ENCODE measurements around the gene SH3GL1.
A peak's percentile ranks its signal among the peaks of the same experiment; 100 is the strongest.

Gene SH3GL1

DNA sequence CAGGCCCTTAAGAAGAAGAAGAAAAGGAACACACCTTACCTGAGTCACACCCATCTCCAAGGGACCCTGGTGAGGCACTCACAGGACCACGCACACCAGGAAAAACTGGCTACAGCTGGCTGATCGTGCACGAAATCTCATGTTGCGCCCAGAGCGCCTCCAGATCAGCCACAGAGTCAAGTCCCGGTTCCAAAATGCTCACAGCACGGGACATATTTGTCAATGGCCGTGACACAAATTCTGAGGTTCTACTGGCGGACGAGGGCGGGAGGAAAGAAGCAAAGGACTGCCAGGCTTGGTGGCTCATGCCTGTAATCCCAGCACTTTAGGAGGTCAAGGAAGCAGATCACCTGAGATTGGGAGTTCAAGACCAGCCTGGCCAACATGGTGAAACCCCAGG, 21.5 kb downstream of the SH3GL1 start:
- Histone ChIP-seq H3K36me3 (ENCODE audit: control insufficient read depth in 5 of 5, insufficient read depth in 5 of 5, low read length in 5 of 5) (peaks cover 0 to 20% (median 5%) of the 10 kb centered on the region in 5 donors), H3K4me3 (ENCODE audit: low read depth in 1 of 5, low read length in 5 of 5) (no peak overlapping the region), H3K27ac (ENCODE audit: low read depth, low read length) (no peak overlapping the region), H3K27me3 (ENCODE audit: control insufficient read depth in 5 of 5, insufficient read depth in 4 of 5, low read length in 5 of 5) (no peaks in the 10 kb centered on the region), H3K4me1 (ENCODE audit: control insufficient read depth in 5 of 5, insufficient read depth in 5 of 5, low read length in 5 of 5) (peaks cover 24 to 69% (median 64%) of the 10 kb centered on the region in 5 donors), H3K9me3 (ENCODE audit: control insufficient read depth in 5 of 5, low read length in 5 of 5) (no peaks in the 10 kb centered on the region), H3K9ac (ENCODE audit: low read length in 5 of 5) (no peak overlapping the region)

DNA sequence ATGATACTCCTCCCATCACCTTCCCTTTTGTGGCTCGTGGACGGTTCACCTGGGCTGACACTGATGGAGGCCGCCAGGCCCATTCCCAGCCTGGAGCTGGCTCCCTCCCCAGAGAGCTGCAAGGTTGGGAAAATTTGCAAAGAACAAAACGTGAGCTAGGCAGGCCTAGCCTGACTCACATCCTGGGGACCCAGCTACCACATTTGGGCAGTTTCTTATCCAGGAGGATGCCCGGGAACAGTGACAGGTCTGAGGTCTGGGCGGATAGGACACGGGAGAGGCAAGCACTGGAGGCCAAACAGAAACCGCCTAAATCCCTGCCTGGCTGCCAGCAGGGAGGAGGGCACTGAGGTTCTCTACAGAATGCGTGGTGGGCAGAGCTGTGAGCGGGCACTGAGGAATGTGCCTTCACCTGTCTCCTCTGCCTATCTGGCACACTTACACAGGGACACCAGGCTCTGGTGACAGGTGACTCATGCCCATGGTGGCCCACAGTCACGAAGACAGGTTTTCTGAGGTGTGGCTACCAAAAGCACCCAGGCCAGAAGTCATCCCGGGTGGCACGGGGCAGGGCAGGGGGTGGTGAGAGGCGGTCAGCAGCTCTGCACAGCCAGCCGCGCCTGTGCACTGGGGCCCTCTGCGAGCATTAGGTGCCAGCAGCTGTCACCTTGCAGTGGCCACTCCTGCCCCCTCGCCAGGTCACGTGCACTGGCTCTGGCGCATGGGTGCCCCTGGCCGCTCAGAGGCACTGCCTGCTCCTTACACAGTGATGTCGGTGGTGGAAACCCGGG, 23.2 kb downstream of the SH3GL1 start:
- Histone ChIP-seq H3K36me3 (ENCODE audit: control insufficient read depth in 5 of 5, insufficient read depth in 5 of 5, low read length in 5 of 5) (peaks cover 0 to 16% (median 0%) of the 10 kb centered on the region in 5 donors), H3K27me3 (ENCODE audit: control insufficient read depth in 5 of 5, insufficient read depth in 4 of 5, low read length in 5 of 5) (no peaks in the 10 kb centered on the region), H3K4me3 (ENCODE audit: low read depth in 1 of 5, low read length in 5 of 5) (no peak overlapping the region), H3K27ac (ENCODE audit: low read depth, low read length) (peak overlapping the region; percentile 23), H3K9ac (ENCODE audit: low read length in 5 of 5) (no peak overlapping the region), H3K4me1 (ENCODE audit: control insufficient read depth in 5 of 5, insufficient read depth in 5 of 5, low read length in 5 of 5) (peaks cover 32 to 83% (median 81%) of the 10 kb centered on the region in 5 donors), H3K9me3 (ENCODE audit: control insufficient read depth in 5 of 5, low read length in 5 of 5) (no peaks in the 10 kb centered on the region)

DNA sequence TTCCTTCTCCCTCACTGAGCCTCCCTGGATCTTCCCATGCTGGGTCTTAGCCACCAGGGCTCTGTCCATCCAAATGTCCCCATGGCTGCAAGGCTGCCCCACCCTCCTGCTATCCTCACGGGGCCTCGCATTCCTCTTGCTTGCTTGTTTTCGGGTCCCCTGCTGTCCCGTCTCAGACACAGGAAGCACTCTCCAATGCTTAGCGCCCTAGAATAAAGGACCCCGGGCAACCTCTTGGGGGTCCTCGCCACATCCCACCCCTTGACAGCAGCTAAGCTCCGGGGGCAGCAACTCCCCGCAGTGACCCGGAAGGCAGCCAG, 23.7 kb downstream of the SH3GL1 start:
- H3K9me3 ChIP-seq (ENCODE audit: control insufficient read depth in 5 of 5, low read length in 5 of 5) = no peaks in the 10 kb centered on the region
- no peaks in the 10 kb centered on the region for H3K27me3 ChIP-seq (ENCODE audit: control insufficient read depth in 5 of 5, insufficient read depth in 4 of 5, low read length in 5 of 5)
- peaks cover 0 to 20% (median 0%) of the 10 kb centered on the region in 5 donors for H3K36me3 ChIP-seq (ENCODE audit: control insufficient read depth in 5 of 5, insufficient read depth in 5 of 5, low read length in 5 of 5)
- peaks cover 32 to 88% (median 86%) of the 10 kb centered on the region in 5 donors for H3K4me1 ChIP-seq (ENCODE audit: control insufficient read depth in 5 of 5, insufficient read depth in 5 of 5, low read length in 5 of 5)
- H3K9ac ChIP-seq (ENCODE audit: low read length in 5 of 5) = no peak overlapping the region
- peak overlapping the region; percentile 23 for H3K27ac ChIP-seq (ENCODE audit: low read depth, low read length)
- H3K4me3 ChIP-seq (ENCODE audit: low read depth in 1 of 5, low read length in 5 of 5) = no peak overlapping the region

DNA sequence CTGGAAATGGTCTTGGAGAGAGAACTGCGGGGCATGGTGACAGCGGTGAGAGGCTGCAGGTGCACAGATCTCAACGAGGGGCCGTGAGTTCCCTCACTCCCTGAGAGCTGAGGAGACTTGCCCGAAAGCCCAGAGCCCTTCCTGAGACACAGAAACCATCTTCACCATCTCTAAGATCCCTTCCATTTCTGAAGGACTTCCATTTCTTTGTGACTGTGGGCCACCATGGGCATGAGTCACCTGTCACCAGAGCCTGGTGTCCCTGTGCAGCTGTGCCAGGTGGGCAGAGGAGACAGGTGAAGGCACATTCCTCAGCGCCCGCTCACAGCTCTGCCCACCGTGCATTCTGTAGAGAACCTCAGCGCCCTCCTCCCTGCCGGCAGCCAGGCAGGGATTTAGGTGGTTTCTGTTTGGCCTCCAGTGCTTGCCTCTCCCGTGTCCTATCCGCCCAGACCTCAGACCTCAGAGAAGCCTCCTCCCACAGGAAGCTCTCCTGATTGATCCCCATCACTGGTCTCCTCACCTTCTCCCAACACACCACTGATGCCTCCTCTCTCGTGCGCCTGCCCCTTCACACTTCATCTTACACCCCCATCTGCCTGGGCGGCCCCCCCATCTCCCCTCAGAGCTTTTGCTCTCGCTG, 24.2 kb downstream of the SH3GL1 start:
- Histone ChIP-seq H3K9me3 (ENCODE audit: control insufficient read depth in 5 of 5, low read length in 5 of 5) (no peaks in the 10 kb centered on the region), H3K36me3 (ENCODE audit: control insufficient read depth in 5 of 5, insufficient read depth in 5 of 5, low read length in 5 of 5) (peaks cover 0 to 22% (median 2%) of the 10 kb centered on the region in 5 donors), H3K4me3 (ENCODE audit: low read depth in 1 of 5, low read length in 5 of 5) (no peak overlapping the region), H3K9ac (ENCODE audit: low read length in 5 of 5) (no peak overlapping the region), H3K27me3 (ENCODE audit: control insufficient read depth in 5 of 5, insufficient read depth in 4 of 5, low read length in 5 of 5) (no peaks in the 10 kb centered on the region), H3K4me1 (ENCODE audit: control insufficient read depth in 5 of 5, insufficient read depth in 5 of 5, low read length in 5 of 5) (peaks cover 32 to 91% (median 89%) of the 10 kb centered on the region in 5 donors), H3K27ac (ENCODE audit: low read depth, low read length) (peak overlapping the region; percentile 95)

DNA sequence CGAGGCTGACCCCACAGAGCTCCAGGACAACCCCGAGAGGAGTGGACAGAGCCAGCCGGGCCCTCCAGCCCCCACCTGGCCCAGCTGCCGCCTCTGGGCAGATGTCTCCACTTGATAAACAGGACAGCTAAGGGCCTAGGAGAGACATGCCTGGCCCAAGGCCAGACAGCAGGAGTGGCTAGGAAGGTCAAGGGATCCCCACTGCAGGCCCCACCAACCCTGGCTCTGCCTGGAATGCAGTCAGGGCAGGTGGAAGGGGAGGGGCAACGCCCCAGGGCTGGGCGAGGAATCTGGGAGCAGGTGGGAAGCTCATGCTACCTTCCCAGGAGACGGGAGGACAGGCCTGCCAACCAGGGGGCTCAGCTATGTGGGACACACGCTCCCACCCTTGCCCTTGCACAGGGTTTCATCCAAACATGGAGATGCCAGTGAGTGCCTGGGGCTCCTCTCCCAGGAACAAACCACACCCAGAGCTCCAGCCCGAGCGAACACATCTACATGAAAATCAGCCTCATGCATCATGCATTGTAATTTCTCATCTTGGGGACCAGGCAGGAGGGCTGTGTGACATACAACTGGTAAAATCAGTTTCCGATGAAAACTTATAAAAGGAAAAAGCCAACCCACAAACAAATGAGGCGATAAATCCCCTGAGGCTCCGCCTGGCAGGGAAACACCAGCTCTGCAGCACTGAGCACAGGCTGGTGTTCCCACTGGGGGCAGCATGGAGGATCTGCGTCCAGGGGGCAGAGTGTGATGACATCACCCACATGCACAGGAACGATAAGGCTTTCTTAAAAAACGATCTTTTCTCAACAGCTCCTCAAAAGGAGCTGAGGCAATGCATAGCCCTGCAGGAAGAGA, 25.0 kb downstream of the SH3GL1 start:
- H3K36me3 ChIP-seq (ENCODE audit: control insufficient read depth in 5 of 5, insufficient read depth in 5 of 5, low read length in 5 of 5) = peaks cover 0 to 25% (median 2%) of the 10 kb centered on the region in 5 donors
- H3K4me1 ChIP-seq (ENCODE audit: control insufficient read depth in 5 of 5, insufficient read depth in 5 of 5, low read length in 5 of 5) = peaks cover 34 to 91% (median 89%) of the 10 kb centered on the region in 5 donors
- H3K27me3 ChIP-seq (ENCODE audit: control insufficient read depth in 5 of 5, insufficient read depth in 4 of 5, low read length in 5 of 5) = no peaks in the 10 kb centered on the region
- H3K4me3 ChIP-seq (ENCODE audit: low read depth in 1 of 5, low read length in 5 of 5) = peak overlapping the region in 1 of 5 donors; percentile 26
- no peaks in the 10 kb centered on the region for H3K9me3 ChIP-seq (ENCODE audit: control insufficient read depth in 5 of 5, low read length in 5 of 5)
- H3K27ac ChIP-seq (ENCODE audit: low read depth, low read length) = peak overlapping the region; percentile 95
- H3K9ac ChIP-seq (ENCODE audit: low read length in 5 of 5) = peak overlapping the region in 3 of 5 donors; percentile 41 to 52 (median 49)

DNA sequence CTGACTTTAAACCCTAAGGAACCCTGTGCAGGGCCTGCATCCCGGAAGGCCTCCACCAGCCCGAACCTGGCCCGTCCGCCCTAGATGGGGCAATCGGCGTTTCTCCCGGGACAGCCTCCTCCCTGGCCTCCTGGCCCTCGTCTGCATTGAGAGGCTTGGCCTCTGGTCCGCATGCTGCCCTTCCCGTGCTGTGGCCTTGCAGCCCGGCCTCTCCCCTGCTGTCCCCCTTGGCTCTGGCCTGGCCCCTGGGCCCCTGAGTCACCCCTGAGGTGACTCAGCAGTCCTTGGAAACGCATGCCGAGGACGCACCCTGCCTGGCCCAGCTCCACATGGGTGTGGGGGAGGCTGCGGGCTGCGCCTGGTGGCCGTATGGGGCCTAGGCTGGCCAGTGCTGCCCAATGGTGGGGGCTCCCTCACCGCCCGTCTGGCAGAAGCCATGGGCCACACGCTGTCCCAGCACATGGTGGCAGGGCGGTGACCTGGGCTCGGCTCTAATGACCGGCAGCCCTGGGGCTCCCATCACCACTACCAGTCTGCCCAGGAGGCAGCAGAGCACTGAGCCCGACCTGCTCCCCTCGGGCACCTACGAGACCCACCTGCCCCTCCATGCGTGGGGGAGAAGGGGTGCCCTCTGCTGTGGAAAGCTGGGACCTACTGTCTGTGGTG, 25.7 kb downstream of the SH3GL1 start:
- H3K27me3 ChIP-seq (ENCODE audit: control insufficient read depth in 5 of 5, insufficient read depth in 4 of 5, low read length in 5 of 5) = no peaks in the 10 kb centered on the region
- H3K4me1 ChIP-seq (ENCODE audit: control insufficient read depth in 5 of 5, insufficient read depth in 5 of 5, low read length in 5 of 5) = peaks cover 33 to 91% (median 89%) of the 10 kb centered on the region in 5 donors
- H3K9me3 ChIP-seq (ENCODE audit: control insufficient read depth in 5 of 5, low read length in 5 of 5) = no peaks in the 10 kb centered on the region
- peak overlapping the region; percentile 95 for H3K27ac ChIP-seq (ENCODE audit: low read depth, low read length)
- peak overlapping the region in 2 of 5 donors; percentile 17 to 26 for H3K4me3 ChIP-seq (ENCODE audit: low read depth in 1 of 5, low read length in 5 of 5)
- H3K9ac ChIP-seq (ENCODE audit: low read length in 5 of 5) = peak overlapping the region; percentile 34 to 78 (median 56)
- H3K36me3 ChIP-seq (ENCODE audit: control insufficient read depth in 5 of 5, insufficient read depth in 5 of 5, low read length in 5 of 5) = peaks cover 0 to 25% (median 2%) of the 10 kb centered on the region in 5 donors

DNA sequence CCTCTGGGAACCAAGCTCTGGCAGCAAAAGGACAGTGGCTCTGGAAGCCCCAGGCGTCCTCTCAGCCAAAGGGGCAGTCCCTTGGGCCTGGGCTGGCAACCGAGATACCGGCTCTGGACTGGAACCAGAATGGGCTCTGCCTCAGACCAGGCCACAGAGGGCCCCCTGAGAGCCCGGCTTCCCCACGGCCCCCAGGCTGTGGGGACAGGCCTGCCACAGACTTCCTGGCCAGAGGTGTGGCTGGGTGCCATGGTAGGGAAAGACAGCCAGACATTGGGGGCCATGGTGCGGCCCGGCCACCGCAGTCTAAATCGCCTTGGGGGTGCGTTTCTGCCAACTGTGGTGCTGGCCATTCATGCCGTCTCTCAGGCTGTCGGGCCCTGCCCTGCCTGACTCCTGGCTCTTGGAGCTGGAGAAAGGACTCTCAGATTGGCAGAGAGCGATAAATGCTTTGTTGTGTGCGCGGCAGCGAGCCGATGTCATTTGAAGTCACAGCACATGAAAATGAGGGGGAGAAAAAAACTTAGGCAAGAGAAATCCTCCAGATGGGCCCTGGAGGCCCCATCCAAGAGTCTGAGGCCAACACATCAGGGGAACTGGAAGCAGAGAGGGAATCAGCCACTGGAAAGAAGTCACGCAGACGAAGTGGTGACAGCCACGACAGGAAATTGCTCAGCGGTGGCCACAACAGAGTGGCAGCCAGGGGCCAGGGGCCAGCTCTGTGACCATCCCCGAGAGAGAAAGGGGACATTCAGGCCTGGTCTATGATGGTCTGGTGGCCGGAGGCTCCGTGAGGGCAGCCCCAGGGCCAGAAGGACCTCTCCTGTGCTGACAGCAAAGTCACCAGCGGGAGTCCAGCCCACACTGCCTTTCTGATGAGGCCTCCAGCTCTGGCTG, 26.5 kb downstream of the SH3GL1 start:
- H3K4me3 ChIP-seq (ENCODE audit: low read depth in 1 of 5, low read length in 5 of 5) = peak overlapping the region in 3 of 5 donors; percentile 10 to 18 (median 17)
- H3K9ac ChIP-seq (ENCODE audit: low read length in 5 of 5) = peak overlapping the region; percentile 42 to 78 (median 56)
- H3K9me3 ChIP-seq (ENCODE audit: control insufficient read depth in 5 of 5, low read length in 5 of 5) = no peaks in the 10 kb centered on the region
- peaks cover 34 to 91% (median 89%) of the 10 kb centered on the region in 5 donors for H3K4me1 ChIP-seq (ENCODE audit: control insufficient read depth in 5 of 5, insufficient read depth in 5 of 5, low read length in 5 of 5)
- peaks cover 0 to 25% (median 2%) of the 10 kb centered on the region in 5 donors for H3K36me3 ChIP-seq (ENCODE audit: control insufficient read depth in 5 of 5, insufficient read depth in 5 of 5, low read length in 5 of 5)
- peak overlapping the region; percentile 95 for H3K27ac ChIP-seq (ENCODE audit: low read depth, low read length)
- no peaks in the 10 kb centered on the region for H3K27me3 ChIP-seq (ENCODE audit: control insufficient read depth in 5 of 5, insufficient read depth in 4 of 5, low read length in 5 of 5)

DNA sequence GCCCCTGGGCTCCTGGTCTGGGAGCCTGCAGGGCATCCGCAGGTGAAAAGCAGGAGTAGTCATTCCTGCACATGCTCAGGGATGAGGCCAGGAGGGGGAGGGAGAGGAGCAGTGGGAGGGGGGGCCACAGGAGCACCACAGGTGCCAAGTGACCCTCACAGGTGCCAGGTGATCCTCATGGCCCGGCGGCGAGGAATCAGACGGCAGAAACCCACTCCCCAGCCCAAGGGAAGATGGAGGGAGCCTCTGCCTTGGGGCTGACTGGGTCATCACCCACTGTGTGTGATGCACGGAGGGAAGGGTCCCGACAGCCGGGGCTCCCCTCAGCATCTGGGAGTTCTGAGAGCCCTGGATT, 27.4 kb downstream of the SH3GL1 start:
- peaks cover 0 to 23% (median 3%) of the 10 kb centered on the region in 5 donors for H3K36me3 ChIP-seq (ENCODE audit: control insufficient read depth in 5 of 5, insufficient read depth in 5 of 5, low read length in 5 of 5)
- H3K4me1 ChIP-seq (ENCODE audit: control insufficient read depth in 5 of 5, insufficient read depth in 5 of 5, low read length in 5 of 5) = peaks cover 36 to 98% (median 95%) of the 10 kb centered on the region in 5 donors
- no peak overlapping the region for H3K4me3 ChIP-seq (ENCODE audit: low read depth in 1 of 5, low read length in 5 of 5)
- peak overlapping the region; percentile 5 to 78 (median 56) for H3K9ac ChIP-seq (ENCODE audit: low read length in 5 of 5)
- no peaks in the 10 kb centered on the region for H3K27me3 ChIP-seq (ENCODE audit: control insufficient read depth in 5 of 5, insufficient read depth in 4 of 5, low read length in 5 of 5)
- peak overlapping the region; percentile 95 for H3K27ac ChIP-seq (ENCODE audit: low read depth, low read length)
- no peaks in the 10 kb centered on the region for H3K9me3 ChIP-seq (ENCODE audit: control insufficient read depth in 5 of 5, low read length in 5 of 5)
